Cardiac muscle cell (in vitro differentiated cells and primary cell): ENCODE data around the gene AUTS2. TPM values are rescaled to one million over a fixed set of nuclear protein-coding genes. Genes with fewer than 3 reads are reported as not detected.

Source experiments
- DNase-seq, 2 donors: peaks; one replicate each; pipeline versions ENCODE4 v3.0.0 to v3.0.0-alpha.2; 2010 to 2017; ENCODE audit warnings: low read depth in 1 of 2, low spot score in 1 of 2
- H3K27ac ChIP-seq: fragments of 200-600 bp; sonication (generic); 2 replicates; pipeline ENCODE4 v1.5.1; 2016
- H3K27me3 ChIP-seq: fragments of 200-600 bp; sonication (generic); 2 replicates; pipeline ENCODE4 v1.6.0; 2016; ENCODE audit warnings: control low read depth
- H3K36me3 ChIP-seq: fragments of 200-600 bp; sonication (generic); 2 replicates; pipeline ENCODE4 v1.5.1; 2016; ENCODE audit warnings: control low read depth
- H3K4me1 ChIP-seq: fragments of 200-600 bp; sonication (generic); 2 replicates; pipeline ENCODE4 v1.8.1; 2017; ENCODE audit warnings: low read depth, mild to moderate bottlenecking, mixed run types
- H3K4me3 ChIP-seq: fragments of 200-600 bp; sonication (generic); 2 replicates; pipeline ENCODE4 v1.5.1; 2016; ENCODE audit warnings: mild to moderate bottlenecking
- H3K9me3 ChIP-seq: fragments of 200-600 bp; sonication (generic); 2 replicates; pipeline ENCODE4 v1.5.1; 2017; ENCODE audit warnings: low read depth, mild to moderate bottlenecking, control low read depth
- CTCF ChIP-seq: IDR thresholded peaks from 2 replicates; pipeline ENCODE4 v1.5.1; 2012; ENCODE audit warnings: low read depth, mild to moderate bottlenecking, low read length
- polyA plus RNA-seq: library from polyadenylated mRNA; unstranded; fragments of >200 nt; fragmentation: Nextera tagmentation; extraction: Ambion mirVana; gene quantifications from 2 replicates; pipeline ENCODE4 v1.2.1, GENCODE V29; 2016
- total RNA-seq: library from RNA; depleted of rRNA; stranded (reverse); fragments of >200 nt; gene quantifications from 2 replicates; pipeline ENCODE4 v1.2.3, GENCODE V29; 2016

The AUTS2 gene
- total and polyA plus RNA-seq, 2 experiments from 2014 or later = 41.0 to 45.5 TPM

GRCh38 chr7:70795948-70796347 is 1197.7 kb downstream of the AUTS2 start:
- Histone ChIP-seq H3K27ac (no peak overlapping the region), H3K27me3 (no peaks in the 10 kb centered on the region), H3K4me1 (peaks cover 9% of the 10 kb centered on the region), H3K4me3 (no peak overlapping the region), H3K36me3 (peaks cover 18% of the 10 kb centered on the region), H3K9me3 (no peaks in the 10 kb centered on the region)
- no peak for TF ChIP-seq CTCF
- DNase-seq = no peak

- Histone ChIP-seq H3K36me3 (peaks cover 7% of the 10 kb centered on the region), H3K9me3 (no peaks in the 10 kb centered on the region), H3K27ac (peak overlapping the region; percentile 46), H3K27me3 (no peaks in the 10 kb centered on the region), H3K4me1 (peaks cover 9% of the 10 kb centered on the region), H3K4me3 (no peak overlapping the region)
- no peak for TF ChIP-seq CTCF
- DNase-seq = peak in 1 of 2 donors; percentile 39
Observed at GRCh38 chr7:70797109-70797514, 1198.8 kb downstream of the AUTS2 start.

GRCh38 chr7:70799841-70800405 is 1201.6 kb downstream of the AUTS2 start:
- Histone ChIP-seq H3K27ac (no peak overlapping the region), H3K4me1 (peaks cover 9% of the 10 kb centered on the region), H3K4me3 (no peak overlapping the region), H3K9me3 (no peaks in the 10 kb centered on the region), H3K27me3 (no peaks in the 10 kb centered on the region), H3K36me3 (no peaks in the 10 kb centered on the region)
- TF ChIP-seq CTCF = no peak
- no peak for DNase-seq

GRCh38 chr7:70805360-70805759 is 1207.1 kb downstream of the AUTS2 start:
- Histone ChIP-seq H3K9me3 (no peaks in the 10 kb centered on the region), H3K27ac (no peak overlapping the region), H3K4me1 (no peaks in the 10 kb centered on the region), H3K4me3 (no peak overlapping the region), H3K36me3 (no peaks in the 10 kb centered on the region), H3K27me3 (no peaks in the 10 kb centered on the region)
- DNase-seq = no peak
- no peak for TF ChIP-seq CTCF

GRCh38 chr7:70807650-70808049 is 1209.4 kb downstream of the AUTS2 start:
- TF ChIP-seq CTCF = no peak
- no peak overlapping the region for H3K27ac ChIP-seq
- no peaks in the 10 kb centered on the region for H3K27me3 ChIP-seq

More at GRCh38 chr7:70807650-70808049, 1209.4 kb downstream of the AUTS2 start:
- Histone ChIP-seq H3K9me3 (no peaks in the 10 kb centered on the region), H3K4me1 (no peaks in the 10 kb centered on the region), H3K4me3 (no peak overlapping the region), H3K36me3 (no peaks in the 10 kb centered on the region)
- no peak for DNase-seq
